Prostate gland (tissue), 2 donors: ENCODE results near the gene HES1.

Experiments used
- CTCF ChIP-seq, 4 experiments: fragments of 200-600 bp in 2 of 4; fragments of 450-650 bp in 2 of 4; sonication (generic) in 2 of 4; IDR thresholded peaks; 1 replicate in 3 of 4; 2 replicates in 1 of 4; pipeline ENCODE4 v1.5.1; 2016 to 2019; ENCODE audit warnings: antibody characterized with exemption in 4 of 4, mild to moderate bottlenecking in 2 of 4, moderate library complexity in 2 of 4
- POLR2A ChIP-seq: fragments of 450-650 bp; IDR thresholded peaks from one replicate; pipeline ENCODE4 v1.6.1; 2016; ENCODE audit warnings: antibody characterized with exemption, mild to moderate bottlenecking
- POLR2AphosphoS5 ChIP-seq: sonication (generic); formaldehyde crosslinking; IDR thresholded peaks from one replicate; pipeline ENCODE4 v1.6.1; 2017; ENCODE audit warnings: antibody characterized with exemption

GRCh38 chr3:194123726-194124125, 12.2 kb upstream of the HES1 start:
- TF ChIP-seq CTCF (IDR thresholded peaks at IDR 0.05) = no peak
- no peak for TF ChIP-seq POLR2AphosphoS5
- TF ChIP-seq POLR2A = no peak
